Stimulated activated CD4-positive, alpha-beta T cell treated with anti-CD3 and anti-CD28 coated beads, TNF-alpha, amount 100 ng/mL, for 24 hours (primary cell): Measurements from ENCODE around the gene NIPAL3.
A peak's percentile ranks its signal among the peaks of the same experiment; 100 is the strongest.
"Not testable (repeated sequence)": the region's sequence is repeated elsewhere in the genome, so short reads cannot be mapped to it uniquely, and the experiment has no call there.

Experiments used
- DNase-seq, 3 experiments: peaks; one replicate each; pipeline ENCODE4 v3.0.0-alpha.2; 2020; ENCODE audit warnings: low read depth in 3 of 3

NIPAL3 gene

DNA sequence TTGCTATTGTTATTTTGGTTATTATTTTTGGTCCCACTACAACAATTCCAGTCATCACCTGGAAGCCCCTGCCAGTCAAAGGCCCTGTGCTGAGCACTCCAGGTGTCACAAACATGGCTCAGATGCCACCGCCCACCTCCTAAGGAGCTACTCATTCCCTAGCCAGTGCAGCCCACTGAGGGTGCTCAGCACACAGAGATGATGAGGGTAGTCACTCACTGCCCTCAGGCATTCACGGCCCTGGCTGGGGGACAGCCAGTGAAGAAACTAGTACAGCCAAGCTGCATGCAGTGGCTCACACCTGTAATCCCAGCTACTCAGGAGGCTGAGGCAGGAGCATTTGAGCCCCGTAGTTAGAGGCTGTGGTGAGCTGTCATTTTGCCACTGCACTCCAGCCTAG lies 42.3 kb downstream of the NIPAL3 start:
- DNase-seq: no peak

DNA sequence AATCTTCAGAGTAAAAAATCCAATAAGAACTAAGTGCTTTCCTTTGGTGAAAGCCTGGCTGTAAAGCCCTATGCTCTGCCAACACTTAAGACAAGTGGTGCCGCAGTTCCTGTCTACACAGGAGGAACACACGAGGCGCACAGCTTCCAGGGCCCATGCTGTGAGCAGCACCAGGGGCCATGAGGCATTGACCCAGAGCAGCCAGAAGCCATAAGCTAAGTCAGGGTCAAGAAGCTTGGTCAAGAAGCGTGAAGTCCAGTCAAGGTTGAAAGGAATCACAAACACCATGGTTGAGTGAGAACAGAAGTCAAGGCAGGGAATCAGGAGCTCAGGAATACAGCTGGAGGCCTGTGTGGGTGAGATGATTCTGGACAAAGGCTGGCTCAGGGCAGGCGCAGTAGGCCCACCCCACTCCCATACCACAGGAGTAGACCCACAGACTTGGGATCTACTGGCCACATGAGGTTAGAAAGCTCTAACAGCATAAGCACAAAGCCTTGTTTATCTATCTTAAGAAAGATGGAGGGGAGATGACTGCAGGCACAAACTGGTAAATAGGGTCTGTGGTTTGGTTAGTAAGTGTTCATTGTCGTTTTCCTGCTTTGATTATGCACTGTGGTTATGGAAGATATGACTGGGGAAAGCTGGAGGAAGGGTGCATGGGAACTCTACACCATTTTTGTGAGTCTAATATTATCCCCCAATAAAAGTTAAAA lies 44.1 kb downstream of the NIPAL3 start:
- DNase-seq: no peak

DNA sequence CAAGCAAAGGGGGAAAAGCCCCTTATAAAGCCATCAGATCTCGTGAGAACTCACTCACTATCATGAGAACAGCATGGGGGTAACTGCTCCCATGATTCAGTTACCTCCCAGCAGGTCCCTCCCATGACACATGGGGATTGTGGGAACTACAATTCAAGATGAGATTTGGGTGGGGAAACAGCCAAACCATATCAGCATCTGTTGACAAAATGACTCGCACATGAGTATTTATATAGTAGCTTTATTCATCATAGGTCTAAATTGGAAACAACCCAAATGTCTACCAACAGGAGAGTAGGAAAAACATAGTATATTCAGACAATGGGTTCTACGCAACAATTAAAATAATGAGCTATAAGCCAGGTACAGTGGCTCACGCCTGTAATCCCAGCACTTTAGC lies 46.5 kb downstream of the NIPAL3 start:
- not testable (repeated sequence) for DNase-seq

DNA sequence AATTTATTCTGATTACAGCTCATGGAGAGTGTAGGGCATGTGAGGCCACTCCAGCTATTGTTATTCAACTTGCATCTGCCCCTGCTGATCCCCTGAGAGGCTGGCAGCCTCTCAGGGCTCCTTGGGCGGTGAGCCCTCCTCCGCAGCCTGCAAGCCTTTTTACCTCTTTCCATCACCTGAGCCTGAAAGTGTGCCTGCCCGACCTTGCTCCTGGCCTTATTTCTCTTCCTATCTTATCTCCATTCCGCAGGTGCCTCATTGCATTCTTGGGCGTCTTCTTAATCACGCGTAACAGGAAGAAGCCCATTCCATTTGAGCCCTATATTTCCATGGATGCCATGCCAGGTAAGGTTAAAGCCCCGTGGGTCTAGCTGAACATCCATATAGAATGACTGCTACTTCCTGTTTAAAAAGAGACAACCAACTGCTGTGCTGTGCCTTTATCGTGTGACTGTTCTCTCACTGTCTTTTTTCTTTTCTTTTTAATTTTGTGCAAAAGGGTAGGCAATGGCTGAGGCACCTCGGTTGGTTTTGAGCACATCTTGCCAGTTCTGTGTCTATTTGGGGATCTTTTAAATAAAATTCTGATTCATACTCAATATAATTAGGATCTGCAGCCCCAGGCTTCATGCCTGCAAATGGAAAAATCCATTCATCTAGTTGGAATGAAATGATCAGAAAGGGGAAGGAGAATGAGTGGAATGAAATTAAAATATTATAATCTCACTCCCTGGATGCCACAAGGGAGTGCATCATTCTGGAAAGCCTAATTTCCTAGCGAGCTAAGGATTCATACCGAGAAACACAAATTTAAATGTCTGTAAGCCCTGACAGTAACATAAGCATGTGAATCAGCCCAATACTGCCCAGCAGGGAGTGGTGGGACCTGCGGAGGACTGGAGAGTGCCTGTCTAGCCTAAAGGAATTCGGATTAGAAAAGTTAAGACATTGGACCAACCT lies 48.5 kb downstream of the NIPAL3 start:
- DNase-seq: no peak

DNA sequence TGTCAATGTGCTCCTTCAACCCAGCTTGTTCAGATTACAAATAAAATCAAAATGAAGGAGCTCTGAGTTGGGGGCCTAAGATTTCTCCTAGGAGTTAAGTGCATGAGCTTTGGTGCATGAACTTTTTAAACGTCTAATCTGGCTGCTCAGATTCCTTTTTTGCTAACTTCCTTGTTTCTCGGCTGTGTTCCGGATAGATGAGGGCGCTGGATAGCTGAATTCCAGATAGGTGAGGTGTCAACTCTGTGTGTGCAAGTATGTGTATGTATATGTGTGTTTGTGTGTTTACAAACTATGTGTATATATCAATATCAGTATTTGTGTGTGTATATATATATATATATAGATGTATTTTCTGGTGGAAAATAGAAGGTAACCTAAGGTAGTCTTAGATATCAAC lies 49.5 kb downstream of the NIPAL3 start:
- DNase-seq: no peak

DNA sequence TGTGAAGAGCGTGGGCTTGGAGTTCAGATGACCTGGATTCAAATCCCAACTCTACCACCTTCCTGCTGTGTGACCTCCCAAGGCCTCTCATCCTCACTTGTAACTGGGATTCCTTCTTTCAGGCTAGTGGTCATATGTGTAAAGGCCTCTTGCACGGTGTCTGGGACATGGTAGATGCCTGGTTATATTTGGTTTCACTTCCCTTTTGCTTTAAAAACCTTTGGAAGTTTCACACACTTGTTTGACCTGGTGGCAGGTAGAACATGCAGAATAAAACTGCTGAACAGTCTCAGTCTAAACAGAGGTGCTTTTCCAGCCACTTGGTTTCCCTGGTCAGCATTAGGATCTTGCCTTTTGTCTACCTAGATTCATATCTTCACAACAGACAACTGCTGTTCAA lies 50.0 kb downstream of the NIPAL3 start:
- no peak for DNase-seq

DNA sequence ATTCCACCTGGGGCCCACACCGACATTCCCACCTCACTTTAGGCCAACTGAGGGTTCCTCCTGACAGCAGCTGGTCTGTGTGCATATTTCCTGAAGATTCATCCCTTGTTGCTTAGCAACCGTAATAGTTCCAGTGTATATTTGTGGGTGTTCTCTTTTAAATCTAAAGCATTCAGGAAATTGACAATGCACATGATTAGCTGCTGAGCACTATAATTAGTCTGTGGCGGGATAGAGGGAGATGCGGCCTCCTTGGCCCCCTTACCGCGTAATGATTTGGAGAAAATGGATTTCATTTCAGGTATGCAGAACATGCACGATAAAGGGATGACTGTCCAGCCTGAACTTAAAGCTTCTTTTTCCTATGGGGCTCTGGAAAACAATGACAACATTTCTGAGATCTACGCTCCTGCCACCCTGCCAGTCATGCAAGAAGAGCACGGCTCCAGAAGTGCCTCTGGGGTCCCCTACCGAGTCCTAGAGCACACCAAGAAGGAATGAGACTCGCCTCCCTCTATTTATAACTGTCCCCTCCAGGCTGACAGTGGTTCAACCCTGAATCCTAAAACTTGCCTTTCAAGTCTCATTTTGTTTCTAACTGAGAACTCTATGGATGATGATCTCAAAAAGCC lies 53.2 kb downstream of the NIPAL3 start:
- no peak for DNase-seq

DNA sequence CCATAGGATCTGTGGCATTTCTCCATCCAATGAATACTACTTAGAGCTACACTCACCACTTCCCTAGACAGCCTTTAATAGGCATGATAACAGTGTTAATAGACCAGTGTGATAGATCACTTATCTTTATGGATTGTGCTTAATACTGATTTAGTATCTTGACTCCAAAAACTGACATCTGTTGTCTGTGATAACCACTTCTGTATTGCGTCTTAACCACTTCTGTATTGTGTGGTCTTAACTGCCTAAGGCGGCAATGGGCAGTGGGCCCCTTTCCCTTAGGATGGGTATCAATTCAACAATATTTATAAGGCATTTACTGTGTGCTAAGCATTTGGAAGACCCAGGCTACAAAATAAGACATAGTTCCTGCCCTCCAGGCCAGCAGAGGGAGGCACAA lies 55.0 kb downstream of the NIPAL3 start:
- DNase-seq: no peak

DNA sequence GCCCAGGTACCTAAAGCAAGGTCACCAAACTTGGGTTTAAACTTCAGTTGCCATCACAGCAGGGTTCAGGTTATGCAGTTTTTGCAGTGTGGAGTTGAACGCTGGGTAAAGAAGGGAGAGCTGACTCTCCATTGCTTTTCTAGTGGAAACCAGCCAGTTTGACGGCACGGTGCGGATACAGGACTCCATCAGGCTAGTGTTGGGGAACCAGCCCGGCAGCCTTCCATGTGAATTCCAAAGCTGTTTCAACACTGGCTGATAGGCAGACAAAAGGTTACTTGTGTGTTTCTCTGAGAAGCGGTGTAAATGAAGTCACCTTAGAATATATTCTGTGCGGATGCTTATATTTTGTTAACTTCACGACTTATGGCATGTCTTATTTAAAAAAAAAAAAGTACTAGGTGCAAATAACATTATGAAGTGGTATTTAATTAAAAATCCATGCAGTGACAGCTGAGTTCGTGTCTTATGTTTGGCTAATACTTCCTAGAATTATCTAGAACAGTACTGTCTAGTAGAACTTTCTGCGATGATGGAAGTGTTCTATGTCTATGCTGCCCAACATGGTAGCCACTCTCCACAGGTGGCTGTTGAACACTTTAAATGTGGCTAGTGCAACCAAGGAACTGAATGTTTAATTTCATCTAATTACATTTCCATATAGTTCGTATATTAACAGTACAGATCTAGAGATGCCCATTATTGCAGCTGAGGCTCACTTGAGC lies 57.1 kb downstream of the NIPAL3 start:
- no peak for DNase-seq

DNA sequence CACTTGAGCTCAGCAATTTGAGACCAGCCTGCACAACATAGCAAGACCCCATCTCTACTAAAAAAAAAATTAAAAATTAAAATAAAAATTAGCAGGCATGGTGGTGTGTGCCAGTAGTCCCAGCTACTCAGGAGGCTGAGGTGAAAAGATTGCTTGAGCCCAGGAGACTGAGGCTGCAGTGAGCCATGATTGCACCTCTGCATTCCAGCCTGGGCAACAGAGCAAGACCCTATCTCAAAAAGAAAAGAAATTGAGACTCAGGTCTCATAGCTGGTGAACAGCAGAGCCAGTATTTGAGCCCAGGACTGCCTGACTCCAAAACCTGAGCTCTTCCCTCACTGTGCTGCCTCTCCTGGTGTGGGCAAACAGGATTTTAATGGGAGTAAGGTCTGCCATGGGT lies 58.6 kb downstream of the NIPAL3 start:
- DNase-seq: no peak

DNA sequence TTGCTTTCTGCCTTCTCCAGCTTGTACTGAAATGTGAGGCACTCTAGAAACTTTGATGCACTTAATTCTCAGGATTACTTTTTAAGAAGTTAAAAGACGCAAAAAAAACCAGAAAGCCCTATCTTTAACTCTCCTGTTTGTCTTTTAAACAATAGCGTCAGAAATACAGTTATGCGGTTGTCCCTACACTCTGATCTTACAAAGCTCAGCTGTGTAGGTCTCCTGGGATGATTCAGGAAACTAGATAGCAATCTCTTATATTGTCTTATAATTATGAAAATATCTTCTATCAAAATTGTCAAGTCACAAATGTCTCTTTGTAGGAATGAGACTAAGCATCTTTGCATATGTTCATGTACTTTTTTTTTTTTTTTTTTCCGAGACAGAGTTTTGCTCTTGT lies 60.1 kb downstream of the NIPAL3 start:
- no peak for DNase-seq

DNA sequence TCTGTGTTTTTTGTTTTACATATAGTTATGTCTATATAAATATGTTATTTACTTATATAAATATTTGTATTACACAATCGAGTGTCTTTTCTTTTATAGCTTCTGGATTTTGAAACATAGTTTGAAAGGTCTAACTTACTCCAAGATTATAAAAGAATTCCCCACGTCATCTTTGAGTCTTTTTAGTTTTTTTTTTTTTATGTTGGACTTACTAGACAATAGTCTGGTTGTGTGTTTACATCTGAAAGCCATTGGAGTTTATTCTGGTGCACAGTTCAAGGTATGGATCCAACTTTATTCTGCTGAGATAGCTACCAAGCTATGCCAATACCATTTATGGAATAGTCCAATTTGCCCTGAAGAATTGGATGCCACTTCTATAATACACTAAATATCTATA lies 61.0 kb downstream of the NIPAL3 start:
- no peak for DNase-seq

DNA sequence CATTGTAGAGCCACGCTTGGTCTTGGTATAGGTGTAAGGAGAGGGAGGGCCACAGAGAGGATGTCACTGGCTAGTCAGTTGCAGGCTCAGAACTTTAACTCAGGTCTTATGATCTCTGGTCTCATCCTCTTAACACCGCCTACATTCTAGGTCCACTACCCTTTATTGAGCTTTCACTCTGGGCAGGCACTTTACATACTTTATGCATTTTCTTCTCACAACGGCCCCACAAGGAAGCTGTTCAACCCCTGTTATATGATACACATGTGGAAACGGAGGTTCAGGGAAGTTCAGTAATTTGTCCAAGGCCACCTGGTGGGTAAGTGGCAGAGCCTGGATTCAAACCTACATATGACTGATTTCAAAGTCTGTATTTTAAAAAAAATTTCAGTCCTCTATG lies 61.7 kb downstream of the NIPAL3 start:
- DNase-seq: no peak

DNA sequence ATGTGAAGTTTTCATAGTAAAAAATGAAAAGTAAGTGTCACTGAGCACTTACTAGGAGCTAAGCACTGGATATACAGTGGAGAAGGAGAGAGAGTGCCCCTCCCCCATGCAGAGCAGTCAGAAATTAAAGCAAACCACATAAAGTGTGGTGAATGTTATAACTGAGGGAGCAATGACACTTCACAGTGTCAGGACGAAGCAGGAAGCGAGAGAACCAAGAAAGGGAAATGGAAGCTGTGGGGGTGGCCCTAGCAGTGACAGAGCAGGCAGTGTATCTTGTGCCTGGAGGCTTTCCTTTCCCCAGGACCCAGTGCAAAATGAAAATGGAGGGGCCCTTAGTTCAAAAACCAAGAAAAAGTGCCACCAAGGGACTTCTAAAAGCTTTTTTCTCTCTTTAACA lies 65.5 kb downstream of the NIPAL3 start:
- peak; percentile 46 to 58 (median 48) for DNase-seq

DNA sequence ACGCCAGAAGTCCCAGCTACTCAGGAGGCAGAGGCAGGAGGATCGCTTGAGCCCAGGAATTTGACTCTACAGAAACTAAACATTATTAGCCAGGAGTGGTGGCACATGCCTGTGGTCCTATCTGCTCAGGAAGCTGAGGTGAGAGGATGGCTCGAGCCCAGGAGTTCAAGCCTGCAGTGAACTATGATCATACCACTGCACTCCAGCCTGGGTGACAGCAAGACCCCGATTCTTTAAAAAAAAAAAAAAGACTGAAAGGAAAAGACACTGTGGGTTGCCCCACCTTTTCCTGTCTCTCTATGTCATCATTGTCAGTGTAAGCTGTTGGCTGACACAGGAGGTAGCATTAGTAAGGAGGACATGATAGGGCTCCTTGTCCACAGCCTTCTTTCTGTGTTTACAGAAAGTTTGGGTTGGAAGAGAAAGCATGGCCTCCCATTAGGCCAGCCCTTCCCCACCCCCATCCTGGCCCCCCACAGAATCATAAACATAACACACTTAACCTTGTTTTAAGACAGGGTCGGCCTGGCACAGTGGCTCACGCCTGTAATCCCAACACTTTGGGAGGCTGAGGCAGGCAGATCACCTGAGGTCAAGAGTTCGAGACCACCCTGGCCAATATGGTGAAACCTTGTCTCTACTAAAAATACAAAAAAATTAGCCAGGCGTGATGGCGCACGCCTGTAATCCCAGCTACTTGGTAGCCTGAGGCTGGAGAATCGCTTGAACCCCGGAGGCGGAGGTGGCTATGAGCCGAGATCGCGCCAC lies 66.4 kb downstream of the NIPAL3 start:
- DNase-seq: no peak

DNA sequence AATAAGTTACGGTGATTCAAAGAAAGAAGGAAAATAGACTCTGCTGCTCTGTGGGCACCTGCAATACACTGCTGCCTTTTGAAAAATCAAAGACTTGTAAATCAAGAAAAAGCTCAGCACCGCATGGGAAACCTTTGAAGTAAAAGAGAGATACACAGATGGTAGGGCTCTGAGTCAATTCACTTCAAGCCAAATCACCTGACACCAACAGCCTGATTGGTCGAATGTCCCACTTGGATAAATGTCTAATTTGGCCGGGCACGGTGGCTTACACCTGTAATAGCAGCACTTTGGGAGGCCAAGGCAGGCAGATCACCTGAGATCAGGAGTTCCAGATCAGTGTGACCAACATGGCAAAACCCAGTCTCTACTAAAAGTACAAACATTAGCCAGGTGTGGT lies 67.8 kb downstream of the NIPAL3 start:
- DNase-seq: no peak

DNA sequence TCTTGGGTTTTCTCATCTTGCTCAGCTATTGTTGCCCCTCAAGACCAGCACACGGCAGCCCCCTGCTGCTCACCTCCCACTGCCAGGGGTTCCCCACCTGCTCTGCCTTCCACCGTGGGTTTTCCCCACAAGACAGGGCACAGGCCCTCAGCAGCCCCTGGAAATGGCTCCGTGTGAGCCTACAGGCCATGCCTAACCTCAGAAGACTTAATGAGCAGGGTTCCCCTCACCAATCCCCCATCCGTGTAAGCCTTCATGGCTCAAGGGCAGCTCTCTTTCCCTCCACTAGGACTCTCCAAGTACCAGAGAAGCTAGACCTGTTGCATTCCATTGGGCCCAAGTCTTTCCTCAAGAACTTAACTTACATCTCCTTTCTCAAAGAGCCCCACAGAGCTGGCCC lies 68.6 kb downstream of the NIPAL3 start:
- DNase-seq: no peak

DNA sequence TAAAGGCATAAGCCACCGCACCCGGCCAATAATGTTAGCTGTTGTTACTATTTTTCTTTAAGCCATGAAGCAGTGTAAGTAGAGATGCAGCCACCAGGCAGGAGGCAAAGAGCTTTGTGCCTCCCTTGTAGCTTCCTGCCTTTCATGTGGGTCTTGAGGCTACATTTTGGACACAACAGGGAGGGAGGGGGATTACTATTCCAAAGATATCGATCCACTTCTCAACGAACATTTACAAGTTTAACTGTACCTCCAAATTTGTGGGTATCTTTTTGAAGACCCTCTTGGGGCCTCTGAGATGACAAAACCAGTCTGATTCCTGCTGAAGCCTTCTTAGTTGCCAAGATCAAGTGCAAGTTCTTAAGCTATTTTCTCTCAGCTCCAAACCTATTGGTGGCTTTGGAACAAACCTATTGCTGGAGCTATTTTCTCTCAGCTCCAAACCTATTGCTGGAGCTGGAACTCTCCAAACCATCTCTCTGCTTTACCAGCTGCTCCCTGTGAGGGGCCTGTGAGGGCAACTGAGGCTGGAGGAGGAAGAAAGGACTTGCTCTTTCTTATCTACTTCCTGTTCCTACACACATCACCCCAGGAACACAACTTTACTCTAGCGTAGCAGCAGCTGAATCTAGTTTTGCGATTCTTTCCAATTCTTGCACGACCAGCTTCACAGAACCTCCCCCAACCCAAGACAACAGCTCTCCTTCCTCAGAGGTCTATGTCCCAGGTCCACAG lies 70.9 kb downstream of the NIPAL3 start:
- no peak for DNase-seq

DNA sequence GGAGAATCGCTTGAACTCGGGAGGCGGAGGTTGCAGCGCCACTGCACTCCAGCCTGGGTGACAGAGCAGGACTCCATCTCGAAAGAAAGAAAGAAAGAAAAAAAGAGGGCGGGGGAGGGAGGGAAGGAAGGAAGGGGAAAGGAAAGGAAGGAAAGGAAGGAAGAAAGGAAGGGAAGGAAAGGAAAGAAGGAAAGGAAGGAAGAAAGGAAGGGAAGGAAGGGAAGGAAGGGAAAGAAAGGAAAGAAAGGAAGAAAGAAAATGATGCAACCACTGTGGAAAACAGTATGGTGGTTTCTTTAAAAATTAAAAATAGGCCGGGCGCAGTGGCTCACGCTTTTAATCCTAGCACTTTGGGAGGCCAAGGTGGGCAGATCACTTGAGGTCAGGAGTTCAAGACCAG lies 71.9 kb downstream of the NIPAL3 start:
- no peak for DNase-seq

DNA sequence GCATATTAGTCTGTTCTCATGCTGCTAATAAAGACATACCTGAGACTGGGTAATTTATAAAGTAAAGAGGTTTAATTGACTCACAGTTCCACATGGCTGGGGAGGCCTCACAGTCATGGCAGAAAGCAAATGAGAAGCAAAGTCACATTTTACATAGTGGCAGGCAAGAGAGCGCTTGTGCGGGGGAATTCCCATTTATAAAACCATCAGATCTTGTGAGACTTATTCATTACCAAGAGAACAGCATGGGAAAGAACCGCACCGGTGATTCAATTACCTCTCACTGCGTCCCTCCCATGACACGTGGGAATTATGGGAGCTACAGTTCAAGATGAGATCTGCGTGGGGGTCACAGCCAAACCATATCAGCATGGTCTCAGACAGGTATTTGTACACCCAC lies 72.6 kb downstream of the NIPAL3 start:
- DNase-seq: peak; percentile 52 to 69 (median 69)

DNA sequence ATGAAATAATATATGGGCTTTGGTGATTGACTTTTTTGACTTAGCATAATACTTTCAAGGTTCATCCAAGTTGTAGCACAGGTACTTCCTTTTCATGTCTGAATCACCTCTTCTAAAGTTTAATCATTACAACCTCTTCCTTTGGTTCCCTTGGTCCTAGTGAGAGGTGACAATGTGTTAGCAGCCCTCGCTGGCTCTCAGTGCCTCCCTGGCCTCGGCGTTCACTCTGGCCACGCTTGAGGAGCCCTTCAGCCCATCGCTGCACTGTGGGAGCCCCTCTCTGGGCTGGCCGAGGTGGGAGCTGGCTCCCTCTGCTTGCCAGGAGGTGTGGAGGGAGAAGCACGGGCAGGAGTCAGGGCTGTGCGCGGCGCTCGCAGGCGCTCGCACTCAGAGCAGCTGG lies 74.1 kb downstream of the NIPAL3 start:
- no peak for DNase-seq
